ENCODE measurements around the gene ZNF236.
A peak's percentile ranks its signal among the peaks of the same experiment; 100 is the strongest.

The ZNF236 gene

DNA sequence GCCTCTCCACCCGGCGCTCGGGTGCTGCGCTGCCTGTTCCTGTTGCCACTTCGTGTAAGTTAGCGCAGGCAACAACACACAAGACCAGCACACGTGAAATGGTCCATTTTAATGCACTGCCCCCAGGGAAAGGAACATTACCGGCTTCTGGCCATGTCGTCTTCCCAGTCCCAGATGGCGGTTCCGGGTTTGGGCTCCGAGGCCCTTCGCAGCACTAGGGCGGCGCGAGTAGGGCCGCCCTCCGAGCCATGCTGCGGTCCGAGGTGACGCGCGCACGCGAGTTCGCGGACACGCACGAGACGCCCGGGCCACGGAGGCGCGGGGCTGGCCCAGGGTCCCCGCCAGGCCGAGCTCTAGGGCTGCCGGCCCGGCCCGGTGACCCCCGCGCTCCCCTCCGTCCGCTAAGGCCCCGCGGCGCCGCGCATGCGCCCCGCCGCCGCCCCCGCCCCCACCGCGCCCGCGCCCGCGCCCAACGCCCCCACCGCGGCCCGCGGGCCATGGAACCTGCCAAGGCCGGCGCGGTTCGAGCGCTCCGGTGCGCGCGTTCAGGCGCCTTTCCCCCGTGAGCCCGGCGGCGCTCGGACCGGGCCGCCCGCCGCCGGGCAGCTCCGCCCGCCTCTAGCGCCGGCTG lies 367 bp upstream of the ZNF236 start:
- peak; percentile 74 for DNase-seq

DNA sequence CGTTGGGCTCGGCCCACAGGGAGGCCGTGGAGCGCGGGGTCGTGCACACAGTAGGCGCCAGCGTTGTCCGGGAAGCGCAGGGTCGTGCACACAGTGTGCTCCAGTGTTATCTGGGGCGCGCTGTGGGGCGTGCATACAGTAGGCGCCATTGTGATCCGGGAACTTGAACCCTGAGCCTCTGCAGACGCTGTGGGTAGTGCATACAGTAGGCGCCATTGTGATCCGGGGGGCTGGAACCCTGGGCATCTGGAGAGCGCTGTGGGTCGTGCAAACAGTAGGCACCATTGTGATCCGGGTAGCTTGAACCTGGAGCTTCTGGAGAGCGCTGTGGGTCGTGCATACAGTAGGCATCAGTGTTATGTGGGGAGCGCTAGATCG lies 793 bp downstream of the ZNF236 start:
- peak; percentile 46 for DNase-seq

DNA sequence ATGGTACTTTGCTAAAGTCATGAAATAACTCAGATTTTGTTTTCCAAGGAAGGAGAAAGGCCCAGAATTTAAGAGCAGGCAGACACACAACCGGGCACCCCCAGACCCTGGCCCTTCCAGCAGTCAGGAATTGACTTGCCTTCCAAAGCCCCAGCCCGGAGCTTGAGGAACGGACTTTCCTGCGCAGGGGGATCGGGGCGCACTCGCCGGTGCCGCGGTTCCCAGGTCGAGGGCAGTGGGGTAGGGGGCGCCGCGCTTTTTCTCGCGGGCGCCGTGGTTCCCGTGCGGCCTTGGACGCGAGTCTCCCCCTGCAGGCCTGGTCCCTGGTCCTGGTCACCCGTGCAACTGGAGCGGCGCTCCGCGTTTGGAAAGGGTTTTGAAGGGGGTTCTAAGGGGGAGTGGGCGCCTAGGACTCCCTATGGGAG lies 1.2 kb downstream of the ZNF236 start:
- DNase-seq: peak; percentile 50

GRCh38 chr18:76824145-76824676 lies 1.9 kb downstream of the ZNF236 start:
- no peak for DNase-seq

- no peak for DNase-seq
These were observed 2.4 kb downstream of the ZNF236 start for GRCh38 chr18:76824754-76825153.

GRCh38 chr18:76827205-76828200 lies 5.1 kb downstream of the ZNF236 start:
- DNase-seq: no peak

DNA sequence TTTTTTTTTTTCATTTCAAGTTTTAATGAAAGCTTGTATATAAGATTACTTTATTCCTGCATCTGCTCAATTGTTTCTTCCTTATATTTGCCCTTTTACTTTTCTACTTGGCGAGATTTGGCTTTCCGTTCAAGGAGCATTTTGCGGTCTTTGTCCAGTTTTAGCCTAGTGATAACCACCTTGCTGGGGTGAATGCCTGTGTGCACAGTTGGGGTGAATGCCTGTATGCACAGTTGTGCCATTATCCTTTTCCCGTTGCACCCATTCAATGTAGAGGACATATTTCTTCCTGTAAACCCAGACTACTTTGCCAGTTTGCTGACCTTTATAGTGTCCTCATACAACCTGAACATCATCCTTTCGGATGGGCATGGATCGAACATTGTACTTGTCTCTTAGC lies 12.0 kb downstream of the ZNF236 start:
- no peak for DNase-seq

GRCh38 chr18:76835380-76835779 lies 13.0 kb downstream of the ZNF236 start:
- no peak for DNase-seq

DNA sequence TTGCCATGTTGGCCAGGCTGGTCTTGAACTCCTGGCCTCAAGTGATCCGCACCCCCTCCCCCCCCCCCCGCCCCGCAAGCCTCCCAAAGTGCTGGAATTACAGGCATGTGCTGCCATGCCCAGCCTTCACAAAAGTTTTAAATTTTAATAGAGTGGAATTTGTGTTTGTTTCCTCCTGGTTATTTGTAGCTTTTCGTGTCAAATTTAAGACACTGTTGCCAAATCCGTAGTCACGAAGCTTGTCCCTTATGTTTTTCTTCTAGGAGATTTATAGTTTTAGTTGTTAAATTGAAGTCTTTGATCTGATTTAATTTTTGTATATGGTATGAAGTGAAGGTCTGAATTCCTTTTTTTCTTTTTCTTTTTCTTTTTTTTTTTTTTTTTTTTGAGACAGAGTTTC lies 14.7 kb downstream of the ZNF236 start:
- no peak for DNase-seq

- no peak for DNase-seq
These were observed 15.8 kb downstream of the ZNF236 start for GRCh38 chr18:76838182-76838581.

GRCh38 chr18:76839086-76839794 lies 16.9 kb downstream of the ZNF236 start:
- DNase-seq: no peak

- no peak for DNase-seq
These were observed 20.6 kb downstream of the ZNF236 start for GRCh38 chr18:76842837-76843530.

GRCh38 chr18:76844144-76844543 lies 21.8 kb downstream of the ZNF236 start:
- no peak for DNase-seq

GRCh38 chr18:76844742-76845477 lies 22.6 kb downstream of the ZNF236 start:
- DNase-seq: no peak

DNA sequence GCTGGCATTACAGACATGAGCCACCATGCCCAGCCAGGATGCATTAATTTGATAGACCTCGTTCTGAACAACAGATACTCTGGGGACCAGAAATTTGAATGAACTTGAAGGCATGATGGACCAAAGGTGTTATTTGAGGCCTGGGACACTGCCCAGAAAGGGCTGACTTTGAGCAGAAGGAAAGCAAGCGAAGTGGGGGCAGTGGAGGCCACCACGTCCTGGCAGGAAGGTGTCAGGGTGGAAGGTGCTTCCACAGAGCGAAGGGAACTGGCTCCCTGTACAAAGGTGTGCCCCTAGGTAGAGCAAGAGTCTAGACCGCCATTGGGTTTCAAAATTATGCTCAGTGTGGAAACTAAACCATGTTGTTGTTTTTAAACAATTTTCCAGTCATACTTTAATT lies 23.9 kb downstream of the ZNF236 start:
- DNase-seq: no peak

GRCh38 chr18:76847916-76848315 lies 25.6 kb downstream of the ZNF236 start:
- DNase-seq: no peak

DNA sequence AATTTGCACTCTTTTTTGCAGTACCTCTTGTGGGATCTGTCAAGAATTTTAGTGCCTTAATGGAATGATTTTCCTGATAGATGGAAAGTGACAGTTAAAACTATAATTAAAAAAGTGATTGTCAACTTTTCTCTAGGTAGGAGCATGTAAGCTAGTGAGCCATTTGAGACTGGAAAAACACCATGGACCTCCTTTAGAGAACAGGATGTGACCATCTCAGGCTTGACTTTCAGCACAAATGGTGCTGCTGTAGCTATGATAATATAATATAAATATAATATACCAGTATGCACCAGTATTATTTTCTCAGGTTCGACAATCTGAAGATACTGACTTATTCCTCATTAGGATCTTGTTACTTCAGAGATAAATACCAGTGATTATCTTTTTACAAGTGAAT lies 27.8 kb downstream of the ZNF236 start:
- DNase-seq: no peak

GRCh38 chr18:76855594-76855993 lies 33.2 kb downstream of the ZNF236 start:
- DNase-seq: no peak

DNA sequence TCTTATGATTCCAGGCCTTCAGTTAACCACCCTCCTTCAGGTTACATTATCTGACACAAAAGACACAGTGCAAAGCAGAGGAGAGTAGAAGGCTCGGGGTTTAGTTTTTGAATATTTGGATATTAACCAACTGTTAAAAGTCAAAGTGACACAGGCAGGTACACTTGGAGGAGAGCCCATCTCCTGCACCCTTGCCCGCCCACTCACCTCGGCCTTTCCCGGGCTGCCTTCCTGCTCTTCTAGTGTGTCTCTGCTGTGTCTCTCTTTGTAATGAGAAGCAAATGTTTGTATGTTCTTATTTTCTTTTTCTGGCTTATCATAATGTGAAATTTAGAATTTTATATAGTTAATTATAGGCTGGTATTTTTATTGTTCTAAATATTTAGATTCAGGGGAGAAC lies 35.1 kb downstream of the ZNF236 start:
- no peak for DNase-seq

DNA sequence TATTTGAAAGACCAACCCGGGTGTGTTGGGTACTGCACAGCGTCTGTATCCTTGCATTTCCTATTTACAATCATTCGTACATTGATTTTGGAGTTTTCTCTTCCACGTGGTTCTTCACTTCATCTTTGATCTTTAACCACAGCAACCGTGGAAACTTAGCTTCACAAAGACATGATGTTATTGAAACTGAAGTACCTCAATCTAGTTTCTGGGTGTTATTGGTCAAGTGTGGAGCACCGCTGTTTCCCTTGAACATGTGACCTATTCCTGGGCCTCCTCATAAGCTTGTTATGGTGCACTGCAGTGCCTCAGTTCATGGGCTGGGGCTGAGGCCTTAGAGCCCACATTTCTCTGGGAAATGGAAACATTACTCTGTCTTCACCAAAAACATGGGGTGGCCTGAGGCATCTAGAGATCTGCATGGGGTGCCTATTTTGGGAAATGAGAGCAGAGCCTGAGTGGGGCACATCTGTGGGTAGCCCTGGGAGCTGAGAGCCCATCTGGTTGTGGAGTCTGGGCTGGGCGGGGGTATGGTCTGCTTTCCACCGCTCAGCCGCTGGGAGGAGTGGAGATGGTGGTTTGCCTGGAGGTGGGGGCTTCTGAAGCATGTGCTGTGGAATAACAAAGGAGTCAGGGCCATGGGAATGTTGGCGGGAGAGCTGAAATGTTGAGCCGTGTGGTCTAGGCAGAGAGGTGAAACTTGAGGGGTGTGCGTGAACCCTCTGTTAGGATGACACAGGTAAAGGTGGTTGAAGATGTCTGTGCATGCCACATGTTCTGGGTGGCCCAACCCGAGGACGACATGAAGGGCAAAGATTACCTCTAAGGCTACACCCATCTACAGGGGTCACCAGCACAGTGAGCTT lies 37.4 kb downstream of the ZNF236 start:
- no peak for DNase-seq

DNA sequence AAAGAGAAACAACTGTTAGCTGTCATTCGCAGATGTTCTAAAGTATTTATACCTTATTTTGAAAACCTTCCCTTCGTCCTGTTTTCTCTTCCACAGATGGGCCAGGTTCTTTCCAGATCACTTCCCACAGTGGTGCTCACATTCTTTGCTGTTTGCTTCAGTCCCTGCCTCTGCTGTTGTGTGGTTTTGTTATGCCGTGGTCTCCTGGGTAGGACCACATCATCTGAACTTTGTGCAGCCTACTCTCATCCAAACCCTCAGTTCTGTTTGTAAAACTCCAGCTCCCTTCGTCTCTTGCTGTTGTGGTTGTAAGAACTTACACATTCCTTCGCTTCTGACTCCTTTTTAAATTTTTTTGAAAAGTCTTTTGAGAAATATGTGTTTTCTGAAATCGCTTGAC lies 38.1 kb downstream of the ZNF236 start:
- no peak for DNase-seq

All from femur (tissue), 1 donor.